ENCODE data around the gene APOA4.

DNA sequence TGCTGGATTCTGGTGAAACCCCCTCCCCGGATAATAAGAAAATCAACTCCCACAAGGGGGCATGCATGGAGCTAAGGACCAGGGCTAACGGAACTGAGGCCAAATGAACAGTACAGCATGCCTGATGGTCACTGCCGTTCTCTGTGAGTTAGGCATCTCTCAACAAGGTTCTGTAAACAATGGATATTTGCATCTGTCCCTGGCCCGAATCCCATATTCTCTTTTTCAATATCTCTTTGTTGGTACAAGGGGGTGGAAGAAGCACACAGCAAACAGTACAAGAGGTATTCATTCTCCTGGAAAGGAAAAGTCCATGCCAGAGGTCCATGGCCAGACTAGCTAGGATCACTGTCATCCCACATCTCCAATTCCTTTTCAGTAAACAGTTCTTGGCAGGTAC lies 46.5 kb upstream of the APOA4 start:
- TF ChIP-seq CTCF (IDR thresholded peaks at IDR 0.05) (no peak), POLR2AphosphoS5 (IDR thresholded peaks at IDR 0.05) (no peak)
